K562 treated with DMSO at 1 percent for 48 hours (cell line): ENCODE results near the gene CIAO2A. TPM values are rescaled to one million over a fixed set of nuclear protein-coding genes. Genes with fewer than 3 reads are reported as not detected.

ENCODE experiments used
- total RNA-seq: library from RNA; unstranded; fragments of 300-600 nt; gene quantifications from 2 replicates; pipeline ENCODE4 v1.2.3, GENCODE V29; 2022; ENCODE audit warnings: low replicate concordance; ENCODE audit errors: extremely low read depth

Gene CIAO2A
- total RNA-seq = not detected in 2 replicates

GRCh38 chr15:64093627-64094417 lies at the start of gene CIAO2A:
Gene CIAO2A (minus strand): TSS chr15:64093838. CDS start chr15:64093768, 70 bp downstream.

DNA sequence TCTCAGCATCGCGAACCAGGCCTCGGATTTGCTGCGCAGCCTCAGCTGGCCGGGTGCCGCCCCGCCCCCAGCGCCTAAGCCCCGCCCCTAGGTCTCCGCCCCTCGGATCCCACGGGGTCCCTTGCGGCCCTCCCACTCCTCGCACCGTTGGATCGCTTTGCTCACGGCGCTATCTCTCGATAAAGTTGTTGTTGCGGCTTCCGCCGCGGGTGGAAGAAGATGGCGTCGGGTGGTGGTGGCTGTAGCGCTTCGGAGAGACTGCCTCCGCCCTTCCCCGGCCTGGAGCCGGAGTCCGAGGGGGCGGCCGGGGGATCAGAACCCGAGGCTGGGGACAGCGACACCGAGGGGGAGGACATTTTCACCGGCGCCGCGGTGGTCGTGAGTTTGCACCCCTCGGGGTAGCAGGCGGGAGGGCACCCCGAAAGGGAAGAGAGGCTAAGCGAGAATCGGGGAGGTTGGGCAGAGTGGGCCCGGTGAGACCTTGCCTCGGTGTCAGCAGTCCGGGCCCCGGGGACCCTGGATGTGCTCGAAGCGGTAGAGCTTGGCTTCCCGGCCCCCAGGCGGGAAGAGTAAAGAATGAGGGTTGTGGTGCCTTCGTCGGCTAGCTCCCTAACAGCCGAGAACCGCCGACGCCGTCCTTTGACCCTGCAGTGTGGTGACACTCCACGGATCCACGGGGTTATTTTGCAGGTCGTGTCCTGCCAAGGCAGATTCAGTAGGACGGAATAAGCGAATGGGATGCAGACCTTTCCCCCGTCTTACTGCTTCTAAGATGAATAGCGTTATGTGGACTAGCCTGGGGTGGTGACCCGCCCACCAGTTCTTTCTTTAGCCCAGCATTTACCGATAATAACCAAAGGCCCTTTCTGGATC lies 2.4 kb upstream of the CIAO2A start, which contains the start of gene SNX1:
SNX1 (plus strand) TSS at position 188 of the 873 bp plus-strand sequence; CDS start at position 220, 32 bp downstream.

GRCh38 chr15:64046421-64047153 lies 47.1 kb downstream of the CIAO2A start, which contains the start of gene DAPK2:
Gene DAPK2 (minus strand): TSS chr15:64046485. CDS start chr15:64040261, 6,224 bp downstream.

Other genes starting within 250 kb of the CIAO2A start
- gene DAPK2, start 47.4 kb downstream of the CIAO2A start, total RNA-seq = not detected in 2 replicates
- gene SNX1, start 2.1 kb upstream of the CIAO2A start, total RNA-seq = not detected in 2 replicates
- gene SNX22, start 57.9 kb upstream of the CIAO2A start, total RNA-seq = not detected in 2 replicates
- not detected in 2 replicates for gene PPIB, start 69.2 kb upstream of the CIAO2A start, total RNA-seq